BLaER1 treated with 17β-estradiol and CSF1 and Interleukin-3, amounts not matched to agents 10 nM and 100 nM (cell line): ENCODE measurements around the gene RAET1L.
"Not testable (repeated sequence)": the region's sequence is repeated elsewhere in the genome, so short reads cannot be mapped to it uniquely, and the experiment has no call there.

Experiments used
- H3K27ac ChIP-seq, 11 experiments: shearing (Covaris generic); formaldehyde crosslinking; 2 replicates each; pipeline ENCODE4 v1.8.1; 2022
- H3K27me3 ChIP-seq, 11 experiments: shearing (Covaris generic); formaldehyde crosslinking; 2 replicates each; pipeline ENCODE4 v1.8.1; 2022
- H3K36me3 ChIP-seq, 11 experiments: shearing (Covaris generic); formaldehyde crosslinking; 2 replicates each; pipeline ENCODE4 v1.8.1; 2022
- H3K4me1 ChIP-seq, 10 experiments: shearing (Covaris generic); formaldehyde crosslinking; 2 replicates each; pipeline ENCODE4 v1.8.1; 2022
- H3K4me2 ChIP-seq, 11 experiments: shearing (Covaris generic); formaldehyde crosslinking; 2 replicates each; pipeline ENCODE4 v1.8.1; 2022
- H3K4me3 ChIP-seq, 10 experiments: shearing (Covaris generic); formaldehyde crosslinking; 2 replicates each; pipeline ENCODE4 v1.8.1; 2022
- H3K9ac ChIP-seq, 11 experiments: shearing (Covaris generic); formaldehyde crosslinking; 2 replicates each; pipeline ENCODE4 v1.8.1; 2022
- H3K9me3 ChIP-seq, 11 experiments: shearing (Covaris generic); formaldehyde crosslinking; replicated peaks in 1 of 11; 2 replicates each; pipeline ENCODE4 v1.8.1; 2022
- H4K20me1 ChIP-seq, 11 experiments: shearing (Covaris generic); formaldehyde crosslinking; 2 replicates each; pipeline ENCODE4 v1.8.1; 2022
- Cebpa-rat ChIP-seq, 11 experiments: shearing (Covaris generic); IDR thresholded peaks; 2 replicates each; pipeline ENCODE4 v1.8.1; 2022

The RAET1L gene

DNA sequence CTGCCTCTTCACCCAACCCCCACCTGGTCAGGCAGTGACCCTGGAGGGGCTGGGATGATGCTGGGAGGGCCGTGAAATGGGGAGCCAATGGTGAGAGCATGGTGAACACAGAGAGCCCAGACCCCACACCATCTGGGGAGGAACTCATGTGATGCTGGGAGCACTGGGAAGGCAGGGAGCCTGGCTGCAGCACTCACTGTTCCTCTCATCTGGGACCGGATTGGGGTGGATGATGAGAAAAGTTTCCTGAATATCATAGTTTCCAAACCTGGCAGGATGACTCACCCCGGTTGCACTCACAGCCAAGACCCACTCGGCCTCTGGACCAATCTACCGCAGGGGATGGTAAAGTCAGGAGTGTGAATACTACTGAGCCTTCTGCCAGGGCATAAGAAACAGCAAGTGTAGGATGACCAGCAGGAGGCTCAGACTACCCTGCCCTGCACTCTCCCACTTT is 39.8 kb downstream of the RAET1L start:
- Histone ChIP-seq H3K27me3 (peaks cover 93 to 99% (median 99%) of the 10 kb centered on the region in 11 experiments), H3K4me1 (peaks cover 13 to 15% (median 14%) of the 10 kb centered on the region in 10 experiments), H3K36me3 (no peaks in the 10 kb centered on the region), H4K20me1 (peaks cover 0 to 45% (median 26%) of the 10 kb centered on the region in 11 experiments; a peak in 18 of 22 replicates), H3K4me2 (no peak overlapping the region), H3K4me3 (no peak overlapping the region), H3K9ac (no peak overlapping the region), H3K9me3 (peaks cover 20 to 39% (median 24%) of the 10 kb centered on the region in 11 experiments), H3K27ac (no peak overlapping the region)
- no peak for TF ChIP-seq Cebpa-rat (IDR thresholded peaks at IDR 0.05)

DNA sequence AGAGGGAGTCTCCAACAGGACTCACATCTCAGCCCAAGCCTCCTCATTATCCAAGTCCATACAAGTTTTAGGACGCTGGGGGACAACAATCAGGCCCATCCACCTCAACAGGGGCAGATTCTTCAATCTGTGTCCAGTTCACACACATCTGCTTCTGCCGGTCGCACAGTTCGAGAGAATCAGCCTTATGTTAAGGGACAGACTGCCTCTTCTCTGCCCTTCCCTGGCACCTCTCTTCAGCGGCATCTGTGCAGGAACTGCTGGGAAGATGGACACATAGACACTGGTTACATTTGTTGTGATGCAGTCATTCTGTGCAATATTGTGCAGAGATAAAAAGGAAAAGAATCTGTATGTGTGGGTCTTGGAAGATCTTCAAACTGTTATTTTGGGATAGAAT is 40.6 kb downstream of the RAET1L start:
- Histone ChIP-seq H3K4me3 (no peak overlapping the region), H4K20me1 (peaks cover 0 to 38% (median 19%) of the 10 kb centered on the region in 11 experiments; a peak in 17 of 22 replicates), H3K9ac (no peak overlapping the region), H3K9me3 (peaks cover 20 to 39% (median 24%) of the 10 kb centered on the region in 11 experiments), H3K27ac (no peak overlapping the region), H3K27me3 (peaks cover 86 to 92% (median 91%) of the 10 kb centered on the region in 11 experiments), H3K4me1 (peaks cover 6 to 8% (median 6%) of the 10 kb centered on the region in 10 experiments), H3K36me3 (no peaks in the 10 kb centered on the region), H3K4me2 (no peak overlapping the region)
- TF ChIP-seq Cebpa-rat (IDR thresholded peaks at IDR 0.05), result no peak

DNA sequence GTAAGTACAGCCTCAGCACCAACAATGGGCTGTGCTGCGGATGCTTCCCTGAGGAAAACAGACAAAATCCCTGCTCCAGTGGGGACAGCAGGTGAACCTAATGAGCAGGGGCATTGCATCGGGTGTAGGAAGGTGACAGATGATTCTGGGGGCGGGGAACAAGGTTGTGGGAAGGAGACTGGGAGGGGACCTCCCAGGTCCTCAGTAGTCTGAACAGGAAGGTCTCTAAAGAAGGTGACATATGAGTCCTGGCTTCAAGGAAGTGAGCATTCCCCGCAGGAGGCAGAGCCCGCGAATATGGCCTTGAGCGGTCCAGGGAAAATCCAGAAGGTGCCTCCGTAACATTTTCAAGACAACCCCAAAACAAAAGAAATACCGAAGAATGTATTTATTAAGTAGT is 42.2 kb downstream of the RAET1L start:
- Histone ChIP-seq H3K36me3 (no peaks in the 10 kb centered on the region), H3K4me2 (no peak overlapping the region), H3K4me1 (no peaks in the 10 kb centered on the region), H3K27ac (no peak overlapping the region), H3K9me3 (peaks cover 12 to 29% (median 16%) of the 10 kb centered on the region in 11 experiments), H3K9ac (no peak overlapping the region), H4K20me1 (peaks cover 0 to 23% (median 5%) of the 10 kb centered on the region in 11 experiments; a peak in 6 of 22 replicates), H3K4me3 (no peak overlapping the region), H3K27me3 (peaks cover 74 to 86% (median 84%) of the 10 kb centered on the region in 11 experiments)
- no peak for TF ChIP-seq Cebpa-rat (IDR thresholded peaks at IDR 0.05)

DNA sequence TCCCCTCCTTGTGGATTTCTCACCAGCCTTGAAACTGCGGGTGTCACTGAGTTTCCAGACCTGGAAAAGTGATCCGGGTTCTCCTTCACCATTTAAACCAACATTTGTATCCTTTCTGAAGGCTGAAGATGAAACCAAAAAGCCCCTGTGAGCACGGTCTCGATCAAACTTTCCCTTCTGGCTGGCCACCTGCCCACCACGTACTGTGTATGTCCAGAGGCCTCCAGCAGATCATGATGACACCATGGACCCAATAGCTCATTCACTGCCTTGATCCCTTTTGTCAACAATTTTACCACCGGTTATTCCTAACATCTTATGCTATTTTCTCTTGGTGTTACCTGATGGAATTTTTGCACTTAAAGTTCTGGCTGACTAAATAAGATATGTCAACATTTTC is 46.0 kb downstream of the RAET1L start:
- Histone ChIP-seq H3K9me3 (no peaks in the 10 kb centered on the region), H3K27me3 (peaks cover 36 to 67% (median 48%) of the 10 kb centered on the region in 11 experiments), H3K4me1 (no peaks in the 10 kb centered on the region), H3K27ac (no peak overlapping the region), H3K4me2 (no peak overlapping the region), H4K20me1 (peaks cover 0 to 10% (median 0%) of the 10 kb centered on the region in 11 experiments; a peak in 4 of 22 replicates), H3K9ac (no peak overlapping the region), H3K4me3 (no peak overlapping the region), H3K36me3 (no peaks in the 10 kb centered on the region)
- no peak for TF ChIP-seq Cebpa-rat (IDR thresholded peaks at IDR 0.05)

DNA sequence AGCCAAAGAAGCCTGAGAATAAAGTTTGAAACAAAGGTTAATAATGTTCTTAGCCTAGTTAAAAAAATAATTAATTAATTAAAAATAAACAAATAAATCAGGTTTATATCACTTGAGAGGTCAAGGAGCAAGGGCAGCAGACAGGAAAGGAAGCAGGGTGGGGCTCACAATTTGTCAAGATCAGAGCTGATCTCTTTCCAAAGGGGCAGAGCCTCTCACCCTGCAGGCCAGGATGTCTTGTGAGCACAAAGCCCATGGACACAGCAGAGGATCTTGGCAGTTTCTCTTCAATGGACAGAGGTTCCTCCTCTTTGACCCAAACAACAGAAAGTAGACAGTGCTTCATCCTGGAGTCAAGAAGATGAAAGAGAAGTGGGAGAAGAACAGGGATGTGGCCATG is 46.7 kb downstream of the RAET1L start:
- no peak for TF ChIP-seq Cebpa-rat (IDR thresholded peaks at IDR 0.05)
- no peaks in the 10 kb centered on the region for H3K36me3 ChIP-seq
- H3K4me1 ChIP-seq, result no peaks in the 10 kb centered on the region
- no peaks in the 10 kb centered on the region for H3K9me3 ChIP-seq
- H3K9ac ChIP-seq, result no peak overlapping the region
- H4K20me1 ChIP-seq, result peaks cover 0 to 10% (median 0%) of the 10 kb centered on the region in 11 experiments; a peak in 3 of 22 replicates
- H3K4me2 ChIP-seq, result no peak overlapping the region
- H3K27ac ChIP-seq, result no peak overlapping the region
- peaks cover 29 to 60% (median 41%) of the 10 kb centered on the region in 11 experiments for H3K27me3 ChIP-seq
- no peak overlapping the region for H3K4me3 ChIP-seq

DNA sequence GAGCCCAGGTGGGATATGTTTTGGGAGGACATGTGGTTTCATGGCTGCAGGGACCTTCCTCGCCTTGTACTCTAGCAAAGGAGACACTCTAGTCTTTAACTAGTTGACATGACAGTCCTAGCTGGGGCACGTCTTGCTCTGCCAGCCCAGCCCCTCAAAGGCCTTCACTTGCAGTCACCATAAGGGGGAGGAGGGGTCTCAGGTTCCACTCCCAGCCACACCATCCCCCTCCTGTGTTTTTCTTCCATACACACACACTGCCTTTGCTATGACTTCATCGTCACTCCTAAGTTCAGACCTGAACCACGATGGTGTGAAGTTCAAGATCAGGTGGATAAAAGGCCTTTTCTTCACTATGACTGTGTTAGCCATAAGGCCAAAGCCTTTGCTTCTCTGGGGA is 48.1 kb downstream of the RAET1L start:
- Histone ChIP-seq H3K27ac (no peak overlapping the region), H3K27me3 (peaks cover 16 to 46% (median 30%) of the 10 kb centered on the region in 11 experiments), H3K4me1 (no peaks in the 10 kb centered on the region), H3K36me3 (no peaks in the 10 kb centered on the region), H3K9me3 (no peaks in the 10 kb centered on the region), H3K4me2 (no peak overlapping the region), H3K9ac (no peak overlapping the region), H3K4me3 (no peak overlapping the region), H4K20me1 (peaks cover 0 to 10% (median 0%) of the 10 kb centered on the region in 11 experiments; a peak in 2 of 22 replicates)
- TF ChIP-seq Cebpa-rat (IDR thresholded peaks at IDR 0.05), result no peak

DNA sequence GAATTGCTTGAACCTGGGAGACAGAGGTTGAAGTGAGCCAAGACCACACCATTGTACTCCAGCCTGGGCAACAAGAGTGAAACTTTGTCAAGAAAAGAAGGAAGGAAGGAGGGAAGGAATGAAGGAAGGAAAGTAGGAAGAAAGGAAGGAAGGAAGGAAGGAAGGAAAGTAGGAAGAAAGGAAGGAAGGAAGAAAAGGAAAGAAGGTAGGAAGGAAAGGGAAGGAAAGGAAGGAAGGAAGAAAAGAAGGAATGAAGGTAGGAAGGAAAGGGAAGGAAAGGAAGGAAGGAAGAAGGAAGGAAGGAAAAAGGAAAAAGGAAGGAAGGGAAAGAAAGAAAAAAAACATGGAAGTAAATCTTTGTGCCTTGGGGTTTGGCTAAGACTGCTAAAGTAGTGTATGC is 49.9 kb downstream of the RAET1L start:
- no peak for TF ChIP-seq Cebpa-rat (IDR thresholded peaks at IDR 0.05)
- H4K20me1 ChIP-seq, result no peaks in the 10 kb centered on the region; a peak in 1 of 22 replicates
- no peak overlapping the region for H3K4me3 ChIP-seq
- H3K27ac ChIP-seq, result no peak overlapping the region
- no peaks in the 10 kb centered on the region for H3K36me3 ChIP-seq
- H3K9ac ChIP-seq, result no peak overlapping the region
- H3K9me3 ChIP-seq, result no peaks in the 10 kb centered on the region
- no peak overlapping the region for H3K4me2 ChIP-seq
- H3K4me1 ChIP-seq, result no peaks in the 10 kb centered on the region
- H3K27me3 ChIP-seq, result peaks cover 0 to 39% (median 18%) of the 10 kb centered on the region in 11 experiments; a peak in 13 of 22 replicates

DNA sequence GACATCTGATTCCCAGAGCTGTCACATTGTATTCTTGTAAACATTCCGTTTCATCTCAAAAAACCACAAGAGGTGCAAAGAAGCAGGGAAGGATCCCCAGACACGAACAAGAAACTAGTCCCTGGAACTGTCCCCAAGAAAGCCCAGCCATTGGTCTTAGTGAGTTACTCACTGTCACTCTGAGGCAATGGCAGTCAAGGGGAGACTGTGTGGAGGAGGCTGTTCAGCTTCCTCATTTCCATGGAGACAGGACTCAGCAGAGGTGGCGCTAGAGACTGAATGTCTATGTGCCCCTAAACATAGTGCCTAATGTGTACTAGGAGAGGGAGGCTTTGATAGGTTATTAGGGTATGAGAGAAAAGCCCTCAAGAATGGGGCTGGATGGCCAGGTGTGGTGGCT is 50.5 kb downstream of the RAET1L start:
- no peaks in the 10 kb centered on the region for H3K9me3 ChIP-seq
- no peak overlapping the region for H3K9ac ChIP-seq
- H3K27ac ChIP-seq, result no peak overlapping the region
- TF ChIP-seq Cebpa-rat (IDR thresholded peaks at IDR 0.05), result no peak
- no peaks in the 10 kb centered on the region for H3K36me3 ChIP-seq
- peaks cover 3 to 45% (median 23%) of the 10 kb centered on the region in 11 experiments; a peak in 17 of 22 replicates for H3K27me3 ChIP-seq
- no peak overlapping the region for H3K4me3 ChIP-seq
- no peaks in the 10 kb centered on the region; a peak in 1 of 22 replicates for H4K20me1 ChIP-seq
- H3K4me1 ChIP-seq, result no peaks in the 10 kb centered on the region
- H3K4me2 ChIP-seq, result no peak overlapping the region

DNA sequence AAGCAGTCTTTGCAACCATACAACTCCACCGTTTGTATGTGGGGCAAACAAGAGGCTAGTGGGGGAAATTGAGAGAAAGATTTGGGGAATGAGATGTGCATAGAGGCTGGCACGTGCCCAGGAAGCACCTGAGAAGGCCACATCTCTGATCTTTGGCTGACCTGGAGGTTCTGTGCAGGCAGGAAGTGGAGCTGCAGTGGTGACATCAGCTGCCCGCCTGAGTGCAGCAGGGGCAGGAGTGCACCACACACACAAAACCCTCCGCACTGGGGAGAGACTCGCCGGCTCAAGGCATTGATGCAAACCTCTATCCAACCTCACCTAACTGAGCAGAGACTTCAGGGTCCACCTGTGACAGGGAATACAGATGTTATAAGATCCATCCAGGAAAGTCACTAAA is 50.9 kb downstream of the RAET1L start:
- not testable (repeated sequence) for H4K20me1 ChIP-seq, H3K9me3 ChIP-seq, H3K27ac ChIP-seq, H3K4me2 ChIP-seq, H3K36me3 ChIP-seq, H3K4me1 ChIP-seq, H3K9ac ChIP-seq, H3K4me3 ChIP-seq
- peaks cover 5 to 49% (median 26%) of the 10 kb centered on the region in 11 experiments; a peak in 20 of 22 replicates for H3K27me3 ChIP-seq

DNA sequence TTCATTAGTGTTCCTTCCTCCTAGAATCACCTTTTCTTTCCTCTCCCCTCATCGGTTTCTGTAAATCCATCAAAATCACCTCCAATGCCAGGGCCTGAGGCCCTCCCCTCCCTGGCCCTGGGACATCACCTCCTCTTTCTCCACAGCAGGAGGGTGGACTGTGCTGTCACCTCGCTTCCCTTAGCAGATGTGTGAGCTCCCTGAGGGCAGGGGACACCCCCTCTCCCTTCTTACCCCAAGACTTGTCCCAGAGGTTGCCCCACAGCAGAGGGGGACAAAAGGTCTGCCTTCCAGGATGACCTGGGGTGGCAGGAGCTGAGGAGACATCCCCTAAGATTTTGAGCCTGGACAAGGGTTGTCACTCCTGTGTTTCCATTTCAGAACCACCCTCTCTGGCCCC is 55.7 kb downstream of the RAET1L start:
- Histone ChIP-seq H3K9me3 (peaks cover 0 to 5% (median 0%) of the 10 kb centered on the region in 11 experiments; a peak in 6 of 22 replicates), H3K4me2 (no peak overlapping the region), H3K27me3 (peaks cover 35 to 66% (median 61%) of the 10 kb centered on the region in 11 experiments), H3K9ac (no peak overlapping the region), H4K20me1 (peaks cover 0 to 27% (median 12%) of the 10 kb centered on the region in 11 experiments; a peak in 18 of 22 replicates), H3K36me3 (no peaks in the 10 kb centered on the region), H3K27ac (no peak overlapping the region), H3K4me1 (peaks cover 6 to 11% (median 10%) of the 10 kb centered on the region in 10 experiments), H3K4me3 (no peak overlapping the region)
- TF ChIP-seq Cebpa-rat (IDR thresholded peaks at IDR 0.05), result no peak

DNA sequence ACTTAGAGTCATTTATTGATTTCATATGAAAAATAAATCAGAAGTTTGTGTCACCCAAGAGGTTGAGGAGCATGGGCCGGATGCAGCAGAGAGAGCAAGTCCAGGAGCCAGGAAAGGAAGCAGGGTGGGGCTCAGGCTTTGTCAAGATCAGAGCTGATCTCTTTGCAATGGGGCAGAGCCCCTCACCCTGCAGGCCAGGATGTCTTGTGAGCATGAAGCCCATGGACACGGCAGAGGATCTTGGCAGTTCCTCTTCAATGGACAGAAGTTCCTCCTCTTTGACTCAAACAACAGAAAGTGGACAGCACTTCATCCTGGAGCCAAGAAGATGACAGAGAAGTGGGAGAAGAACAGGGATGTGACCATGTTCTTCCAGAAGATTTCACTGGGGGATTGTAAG is 56.4 kb downstream of the RAET1L start:
- not testable (repeated sequence) for H3K27ac ChIP-seq, H3K36me3 ChIP-seq, H3K9ac ChIP-seq, H3K4me3 ChIP-seq, H3K9me3 ChIP-seq, H3K4me2 ChIP-seq
- H3K4me1 ChIP-seq, result peaks cover 13 to 18% (median 17%) of the 10 kb centered on the region in 10 experiments
- peaks cover 42 to 73% (median 68%) of the 10 kb centered on the region in 11 experiments for H3K27me3 ChIP-seq
- H4K20me1 ChIP-seq, result peaks cover 0 to 34% (median 19%) of the 10 kb centered on the region in 11 experiments; a peak in 18 of 22 replicates
